ENCODE data around the gene MTM1. TPM values are rescaled to one million over a fixed set of nuclear protein-coding genes. Genes with fewer than 3 reads are reported as not detected.

Gene MTM1
- total RNA-seq, 4 donors from 2014 or later, result 12.7 to 73.2 (median 44.7) TPM

GRCh38 chrX:150700107-150700506 is 131.7 kb downstream of the MTM1 start:
- peaks cover 0 to 2% (median 0%) of the 10 kb centered on the region in 4 donors for H3K4me1 ChIP-seq
- in situ Hi-C loops (cut with MboI; ENCODE audit: low pct_ligation_motif_present in 1 of 4, low pct_unique_long_range_greater_than_20kb in 1 of 4, low sequenced_read_pairs in 3 of 4), result loop anchor here in 1 of 4 donors (25.0 kb wide), 1 partner anchor 738 kb away; no protein-coding TSS in a partner anchor
- H3K9me3 ChIP-seq, result no peaks in the 10 kb centered on the region
- intact Hi-C loops (cut with DNase I; ENCODE audit: low total_unique reads), result no loop called here
- DNase-seq, result no peak
- no peak for TF ChIP-seq CTCF (IDR thresholded peaks at IDR 0.05)
- no peak for TF ChIP-seq EP300 (IDR thresholded peaks at IDR 0.05; ENCODE audit: low read depth)
- no peak for TF ChIP-seq POLR2A (IDR thresholded peaks at IDR 0.05)
- TF ChIP-seq POLR2AphosphoS5 (IDR thresholded peaks at IDR 0.05), result no peak
- no peaks in the 10 kb centered on the region for H3K27me3 ChIP-seq
- H3K27ac ChIP-seq, result no peak overlapping the region
- no peak overlapping the region for H3K4me3 ChIP-seq
- no peaks in the 10 kb centered on the region for H3K36me3 ChIP-seq

DNA sequence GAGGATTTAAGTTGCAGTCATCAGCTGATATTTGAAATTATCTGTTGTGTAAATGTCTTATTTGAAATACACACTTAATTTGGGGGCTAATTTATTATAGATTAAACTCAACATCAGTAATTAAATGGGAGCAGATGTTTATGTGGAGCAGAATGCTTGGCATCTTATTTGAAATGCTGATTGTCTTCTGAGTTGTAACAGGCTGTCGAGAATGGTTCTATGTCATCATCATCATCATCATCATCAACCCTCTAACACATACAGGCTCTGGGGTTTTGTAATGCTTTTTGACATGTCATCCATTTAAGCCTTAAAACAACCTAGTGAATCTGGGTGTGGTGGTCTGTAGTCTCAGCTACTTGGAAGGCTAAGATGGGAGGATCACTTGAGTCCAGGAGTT is 133.0 kb downstream of the MTM1 start:
- Histone ChIP-seq H3K27me3 (no peaks in the 10 kb centered on the region), H3K9me3 (no peaks in the 10 kb centered on the region), H3K27ac (no peak overlapping the region), H3K36me3 (no peaks in the 10 kb centered on the region), H3K4me1 (no peaks in the 10 kb centered on the region), H3K4me3 (no peak overlapping the region)
- 85% methylated on average over 1 of the region's 1 CpG; no CpG with 5 or more reads in 1 of the 2 donors for WGBS, 2 donors (ENCODE audit: low coverage in 1 of 2)
- DNase-seq, result no peak
- TF ChIP-seq CTCF (IDR thresholded peaks at IDR 0.05) (no peak), EP300 (IDR thresholded peaks at IDR 0.05; ENCODE audit: low read depth) (no peak), POLR2A (IDR thresholded peaks at IDR 0.05) (no peak), POLR2AphosphoS5 (IDR thresholded peaks at IDR 0.05) (no peak)
- in situ Hi-C loops (cut with MboI; ENCODE audit: low pct_ligation_motif_present in 1 of 4, low pct_unique_long_range_greater_than_20kb in 1 of 4, low sequenced_read_pairs in 3 of 4) (loop anchor here in 1 of 4 donors (25.0 kb wide), 1 partner anchor 739 kb away; no protein-coding TSS in a partner anchor), intact Hi-C loops (cut with DNase I; ENCODE audit: low total_unique reads) (no loop called here)

DNA sequence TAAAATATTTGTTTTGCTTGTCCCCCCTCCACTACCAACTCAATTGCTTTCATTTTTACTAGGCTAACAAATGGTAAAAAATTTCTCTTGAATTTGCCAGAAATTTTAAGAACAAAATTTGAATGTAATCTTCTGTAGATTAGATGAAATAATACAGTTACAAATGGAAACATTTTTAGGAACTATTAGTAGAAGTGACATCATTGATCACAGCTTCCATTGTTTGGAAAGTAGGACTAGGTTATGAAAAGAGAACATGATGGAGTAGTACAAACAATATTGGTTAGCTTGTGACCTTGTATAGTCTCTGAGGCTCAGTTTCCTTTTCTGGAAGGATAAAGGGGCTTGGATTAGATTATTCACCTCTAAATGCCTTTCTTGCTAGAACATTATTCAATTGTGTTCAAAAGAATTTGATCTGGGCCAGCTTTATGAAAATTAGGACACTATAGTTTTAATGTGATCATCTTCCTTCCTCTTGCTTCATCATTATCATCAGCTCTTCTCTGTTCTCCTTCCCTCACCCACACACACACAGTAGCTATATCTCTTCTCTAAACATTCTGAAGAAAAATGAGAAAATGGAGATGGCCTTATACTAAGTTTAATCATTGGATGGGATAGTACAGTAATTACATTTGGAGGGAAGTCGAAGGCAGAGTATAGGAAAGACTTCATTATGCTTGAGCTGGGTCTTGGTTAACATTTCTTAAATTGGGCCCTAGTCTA is 134.7 kb downstream of the MTM1 start:
- DNase-seq, result no peak
- Histone ChIP-seq H3K9me3 (no peaks in the 10 kb centered on the region), H3K27me3 (no peaks in the 10 kb centered on the region), H3K4me3 (no peak overlapping the region), H3K4me1 (no peaks in the 10 kb centered on the region), H3K27ac (no peak overlapping the region), H3K36me3 (no peaks in the 10 kb centered on the region)
- 78% methylated on average over 1 of the region's 1 CpG; no CpG with 5 or more reads in 1 of the 2 donors for WGBS, 2 donors (ENCODE audit: low coverage in 1 of 2)
- in situ Hi-C loops (cut with MboI; ENCODE audit: low pct_ligation_motif_present in 1 of 4, low pct_unique_long_range_greater_than_20kb in 1 of 4, low sequenced_read_pairs in 3 of 4), result loop anchor here in 1 of 4 donors (25.0 kb wide), 1 partner anchor 741 kb away; no protein-coding TSS in a partner anchor
- intact Hi-C loops (cut with DNase I; ENCODE audit: low total_unique reads), result no loop called here
- TF ChIP-seq POLR2AphosphoS5 (IDR thresholded peaks at IDR 0.05) (no peak), POLR2A (IDR thresholded peaks at IDR 0.05) (no peak), CTCF (IDR thresholded peaks at IDR 0.05) (no peak)

GRCh38 chrX:150703695-150703974 is 135.2 kb downstream of the MTM1 start:
- Histone ChIP-seq H3K4me1 (no peaks in the 10 kb centered on the region), H3K4me3 (no peak overlapping the region), H3K27ac (no peak overlapping the region), H3K9me3 (no peaks in the 10 kb centered on the region), H3K27me3 (no peaks in the 10 kb centered on the region), H3K36me3 (no peaks in the 10 kb centered on the region)
- TF ChIP-seq EP300 (IDR thresholded peaks at IDR 0.05; ENCODE audit: low read depth), result no peak
- no peak for TF ChIP-seq CTCF (IDR thresholded peaks at IDR 0.05)
- TF ChIP-seq POLR2A (IDR thresholded peaks at IDR 0.05), result no peak
- TF ChIP-seq POLR2AphosphoS5 (IDR thresholded peaks at IDR 0.05), result no peak
- DNase-seq, result no peak
- intact Hi-C loops (cut with DNase I; ENCODE audit: low total_unique reads), result no loop called here
- in situ Hi-C loops (cut with MboI; ENCODE audit: low pct_ligation_motif_present in 1 of 4, low pct_unique_long_range_greater_than_20kb in 1 of 4, low sequenced_read_pairs in 3 of 4), result loop anchor here in 1 of 4 donors (25.0 kb wide), 1 partner anchor 741 kb away; no protein-coding TSS in a partner anchor
